HG03571 (cell line): Measurements from ENCODE around the gene DZIP1L.
A peak's percentile ranks its signal among the peaks of the same experiment; 100 is the strongest.
"Not testable (repeated sequence)": the region's sequence is repeated elsewhere in the genome, so short reads cannot be mapped to it uniquely, and the experiment has no call there.

Experiments used
- ATAC-seq: cut with Tn5 transposase; IDR thresholded peaks from one replicate; pipeline ENCODE4 v1.9.1; 2021; ENCODE audit not compliant: unreplicated experiment

Gene DZIP1L

GRCh38 chr3:138114988-138115971 is at the start of gene DZIP1L:
Gene DZIP1L (minus strand): TSS chr3:138115608. CDS start chr3:138103971, 11,637 bp downstream.
- peak; percentile 75 for ATAC-seq

- no peak for ATAC-seq
Observed at GRCh38 chr3:138165061-138165460, 49.7 kb upstream of the DZIP1L start.

GRCh38 chr3:138157743-138158142 is 42.3 kb upstream of the DZIP1L start:
- ATAC-seq = no peak

GRCh38 chr3:138154534-138154933 is 39.1 kb upstream of the DZIP1L start:
- no peak for ATAC-seq

- no peak for ATAC-seq
Observed at GRCh38 chr3:138148503-138148902, 33.1 kb upstream of the DZIP1L start.

- ATAC-seq = not testable (repeated sequence)
Observed at GRCh38 chr3:138142181-138142580, 26.8 kb upstream of the DZIP1L start.

GRCh38 chr3:138140940-138141339 is 25.5 kb upstream of the DZIP1L start:
- ATAC-seq = no peak

- no peak for ATAC-seq
Observed at GRCh38 chr3:138139691-138140090, 24.3 kb upstream of the DZIP1L start.

GRCh38 chr3:138137861-138138260 is 22.5 kb upstream of the DZIP1L start:
- ATAC-seq = no peak

- no peak for ATAC-seq
Observed at GRCh38 chr3:138136201-138136600, 20.8 kb upstream of the DZIP1L start.

- ATAC-seq = no peak
Observed at GRCh38 chr3:138135833-138136194, 20.4 kb upstream of the DZIP1L start.

- no peak for ATAC-seq
Observed at GRCh38 chr3:138135146-138135832, 19.9 kb upstream of the DZIP1L start.

GRCh38 chr3:138132239-138132638 is 16.8 kb upstream of the DZIP1L start, which contains the start of gene A4GNT:
Gene A4GNT (minus strand): TSS chr3:138132390. CDS start chr3:138131256, 1,134 bp downstream.
- ATAC-seq = no peak

- no peak for ATAC-seq
Observed at GRCh38 chr3:138127636-138128365, 12.4 kb upstream of the DZIP1L start.

- no peak for ATAC-seq
Observed at GRCh38 chr3:138125548-138126221, 10.3 kb upstream of the DZIP1L start.

GRCh38 chr3:138124706-138125355 is 9.4 kb upstream of the DZIP1L start:
- ATAC-seq = no peak

- no peak for ATAC-seq
Observed at GRCh38 chr3:138124188-138124587, 8.8 kb upstream of the DZIP1L start.

GRCh38 chr3:138119423-138119766 is 4.0 kb upstream of the DZIP1L start:
- ATAC-seq = no peak

GRCh38 chr3:138118612-138119422 is 3.4 kb upstream of the DZIP1L start:
- no peak for ATAC-seq
